GM08714 (cell line): ENCODE measurements around the gene ZRANB3.

Experiments used
- H3K4me3 ChIP-seq: fragments of 200-500 bp; sonication (Bioruptor generic); 2 replicates; pipeline ENCODE4 v1.5.1; 2014; ENCODE audit warnings: mild to moderate bottlenecking, low read length, inconsistent platforms
- ZNF274 ChIP-seq: IDR thresholded peaks from 2 replicates; pipeline ENCODE4 v1.6.1; 2012; ENCODE audit warnings: mild to moderate bottlenecking, low read depth, low read length

Gene ZRANB3

GRCh38 chr2:135259123-135259522, 271.9 kb downstream of the ZRANB3 start:
- no peak for TF ChIP-seq ZNF274

GRCh38 chr2:135258193-135258592, 272.8 kb downstream of the ZRANB3 start:
- no peak for TF ChIP-seq ZNF274
- no peak overlapping the region for H3K4me3 ChIP-seq

More at GRCh38 chr2:135259123-135259522, 271.9 kb downstream of the ZRANB3 start:
- H3K4me3 ChIP-seq, result no peak overlapping the region

GRCh38 chr2:135257383-135258090, 273.5 kb downstream of the ZRANB3 start:
- no peak for TF ChIP-seq ZNF274
- H3K4me3 ChIP-seq, result no peak overlapping the region

GRCh38 chr2:135256531-135257260, 274.3 kb downstream of the ZRANB3 start:
- no peak overlapping the region for H3K4me3 ChIP-seq
- TF ChIP-seq ZNF274, result no peak

- TF ChIP-seq ZNF274, result no peak
- H3K4me3 ChIP-seq, result no peak overlapping the region
Observed at GRCh38 chr2:135255208-135255607, 275.8 kb downstream of the ZRANB3 start.

GRCh38 chr2:135252805-135253458, 278.1 kb downstream of the ZRANB3 start:
- H3K4me3 ChIP-seq, result no peak overlapping the region
- TF ChIP-seq ZNF274, result no peak

GRCh38 chr2:135248611-135249010, 282.4 kb downstream of the ZRANB3 start:
- H3K4me3 ChIP-seq, result no peak overlapping the region
- no peak for TF ChIP-seq ZNF274

GRCh38 chr2:135246711-135247270, 284.2 kb downstream of the ZRANB3 start:
- TF ChIP-seq ZNF274, result no peak
- no peak overlapping the region for H3K4me3 ChIP-seq

GRCh38 chr2:135245071-135245470, 285.9 kb downstream of the ZRANB3 start:
- no peak for TF ChIP-seq ZNF274
- H3K4me3 ChIP-seq, result no peak overlapping the region

- H3K4me3 ChIP-seq, result no peak overlapping the region
- TF ChIP-seq ZNF274, result no peak
Observed at GRCh38 chr2:135238651-135239050, 292.4 kb downstream of the ZRANB3 start.

GRCh38 chr2:135230150-135230549, 300.9 kb downstream of the ZRANB3 start:
- H3K4me3 ChIP-seq, result no peak overlapping the region
- TF ChIP-seq ZNF274, result no peak

- TF ChIP-seq ZNF274, result no peak
- no peak overlapping the region for H3K4me3 ChIP-seq
Observed at GRCh38 chr2:135227386-135227785, 303.6 kb downstream of the ZRANB3 start.

GRCh38 chr2:135226961-135227360, 304.1 kb downstream of the ZRANB3 start:
- no peak for TF ChIP-seq ZNF274
- no peak overlapping the region for H3K4me3 ChIP-seq

GRCh38 chr2:135225781-135226180, 305.2 kb downstream of the ZRANB3 start:
- TF ChIP-seq ZNF274, result no peak
- no peak overlapping the region for H3K4me3 ChIP-seq
